ENCODE data around the gene ESRRG.

The ESRRG gene

GRCh38 chr1:216626394-216627067 lies 96.7 kb downstream of the ESRRG start:
- DNase-seq: no peak

DNA sequence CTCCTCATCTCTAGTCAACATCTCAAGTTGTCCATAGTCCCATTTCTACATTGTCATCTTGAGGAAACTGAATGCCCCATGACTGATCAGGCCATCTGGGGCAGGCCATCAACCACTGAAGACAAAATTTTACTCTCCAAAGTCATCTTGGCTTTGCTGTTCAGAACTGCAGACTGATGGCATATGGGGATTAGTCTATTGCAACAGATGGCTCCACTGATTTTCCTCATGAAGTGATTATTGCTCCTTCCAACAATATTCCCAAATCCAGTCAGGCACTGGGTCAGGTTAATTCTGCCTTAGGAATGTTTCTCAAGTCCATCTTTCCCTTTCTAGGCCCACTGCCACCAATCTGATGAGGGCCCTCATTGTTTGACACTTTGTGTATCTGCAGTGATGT lies 101.7 kb downstream of the ESRRG start:
- no peak for DNase-seq

DNA sequence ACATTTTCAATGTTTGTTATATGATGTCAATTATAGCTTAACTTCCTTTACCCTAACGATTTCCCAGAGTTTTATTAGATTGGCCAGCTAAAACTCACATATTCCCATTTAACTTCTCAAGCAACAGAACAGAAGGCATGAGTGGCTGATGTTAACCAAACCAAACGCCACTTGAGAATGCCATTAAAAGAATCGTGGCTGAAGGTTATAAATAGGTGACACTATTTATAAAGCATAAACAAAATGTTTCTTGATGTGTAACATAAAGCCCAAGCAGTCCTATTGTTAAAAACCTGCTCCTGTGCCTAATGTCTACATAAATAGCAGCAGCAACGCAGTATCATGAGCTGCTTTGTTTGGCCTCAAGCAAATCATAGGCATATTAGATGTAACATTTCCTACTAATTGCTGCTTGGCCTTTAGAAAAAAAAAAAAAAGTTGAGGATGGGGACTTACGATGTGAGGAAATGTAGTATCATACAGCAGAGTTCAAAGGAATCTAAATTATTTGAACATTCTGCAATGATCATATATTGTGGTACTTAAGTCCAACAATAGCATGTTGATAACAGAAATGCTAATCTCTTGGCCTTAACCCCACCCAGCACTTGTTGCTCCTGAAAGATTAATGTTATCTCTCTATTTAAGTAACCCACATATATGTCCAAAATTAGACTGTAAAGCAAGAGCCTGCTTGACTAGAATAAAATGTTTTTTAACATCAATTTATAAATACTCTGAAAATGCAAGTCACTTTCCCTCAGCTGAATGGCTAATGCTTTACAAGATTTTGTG lies 106.0 kb downstream of the ESRRG start:
- no peak for DNase-seq

DNA sequence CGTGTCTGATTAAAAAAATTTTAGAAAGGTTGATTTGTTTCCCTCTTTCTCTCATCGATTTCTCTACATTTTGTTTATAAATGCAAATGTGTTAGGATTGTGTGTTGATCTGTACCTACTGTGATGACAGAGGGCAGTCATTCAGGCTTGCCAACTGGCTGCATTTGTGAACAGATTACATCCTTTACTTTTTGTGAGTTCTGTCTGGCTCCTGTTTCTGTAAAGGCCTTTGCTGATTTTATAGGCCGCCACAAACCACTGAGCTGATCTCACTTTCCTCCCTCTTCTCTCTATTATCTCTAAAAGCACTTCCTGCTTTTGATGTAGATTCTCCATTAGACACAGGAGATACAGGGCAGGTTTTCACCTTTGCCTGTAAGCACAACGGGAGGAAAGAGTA lies 106.8 kb downstream of the ESRRG start:
- no peak for DNase-seq

GRCh38 chr1:216614011-216614934 lies 109.0 kb downstream of the ESRRG start:
- DNase-seq: no peak

- DNase-seq: no peak
Observed at GRCh38 chr1:216612291-216612690, 110.9 kb downstream of the ESRRG start.

DNA sequence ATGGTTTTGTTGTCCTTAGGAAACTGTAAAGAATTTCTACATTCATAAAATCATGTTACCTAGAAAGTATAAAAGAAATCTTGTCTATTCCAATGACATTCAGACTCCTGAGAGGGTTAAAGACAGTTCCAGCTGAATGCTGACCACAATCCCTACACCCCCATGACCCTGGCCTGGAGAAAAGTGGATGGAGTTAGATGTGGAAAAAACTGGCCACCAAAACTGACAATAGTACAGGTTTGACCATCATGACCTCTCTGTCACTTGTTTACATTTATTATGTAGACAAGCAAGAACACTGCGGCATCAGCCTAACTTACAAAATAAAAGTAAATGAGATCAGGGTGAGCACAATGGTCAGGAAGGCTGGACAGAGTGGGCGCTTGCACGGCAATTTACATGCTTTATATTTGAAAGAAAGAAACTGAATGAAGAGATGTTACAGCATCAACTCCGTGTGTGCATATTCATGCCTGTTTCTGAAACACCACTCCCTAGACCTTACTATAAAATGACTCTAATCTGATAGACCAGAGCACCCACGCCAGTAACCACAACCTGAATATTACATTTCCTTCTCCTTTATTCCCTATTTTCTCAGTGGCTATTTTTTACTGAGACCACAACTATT lies 116.0 kb downstream of the ESRRG start:
- no peak for DNase-seq

DNA sequence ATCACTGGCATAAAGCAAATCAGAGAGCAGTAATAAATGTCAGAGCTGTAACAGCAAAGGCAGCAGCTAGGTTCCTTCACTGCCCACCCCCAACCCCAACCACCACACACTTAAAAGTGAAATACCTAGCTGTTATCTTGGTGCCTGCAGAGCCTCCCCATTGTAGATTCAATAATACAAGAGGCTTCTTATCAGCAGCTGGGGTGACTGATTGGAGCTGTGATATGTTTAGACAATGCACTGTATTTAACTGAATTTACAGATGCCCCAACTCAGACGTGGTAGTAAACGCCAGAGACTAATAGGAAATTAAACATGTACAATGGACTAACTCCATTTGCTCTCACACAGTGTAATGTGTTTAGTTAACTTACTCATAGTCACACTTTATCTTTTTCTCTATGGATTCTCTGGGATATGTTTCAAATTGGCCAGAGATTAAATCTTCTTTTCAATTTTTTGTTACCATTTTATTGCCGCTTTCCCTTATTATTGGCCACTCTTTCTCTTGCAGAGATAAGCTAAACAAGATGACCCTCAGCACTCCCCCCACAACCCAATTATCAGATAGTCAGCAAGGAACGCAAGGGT lies 117.1 kb downstream of the ESRRG start:
- DNase-seq: no peak

- no peak for DNase-seq
Observed at GRCh38 chr1:216604771-216605170, 118.5 kb downstream of the ESRRG start.

DNA sequence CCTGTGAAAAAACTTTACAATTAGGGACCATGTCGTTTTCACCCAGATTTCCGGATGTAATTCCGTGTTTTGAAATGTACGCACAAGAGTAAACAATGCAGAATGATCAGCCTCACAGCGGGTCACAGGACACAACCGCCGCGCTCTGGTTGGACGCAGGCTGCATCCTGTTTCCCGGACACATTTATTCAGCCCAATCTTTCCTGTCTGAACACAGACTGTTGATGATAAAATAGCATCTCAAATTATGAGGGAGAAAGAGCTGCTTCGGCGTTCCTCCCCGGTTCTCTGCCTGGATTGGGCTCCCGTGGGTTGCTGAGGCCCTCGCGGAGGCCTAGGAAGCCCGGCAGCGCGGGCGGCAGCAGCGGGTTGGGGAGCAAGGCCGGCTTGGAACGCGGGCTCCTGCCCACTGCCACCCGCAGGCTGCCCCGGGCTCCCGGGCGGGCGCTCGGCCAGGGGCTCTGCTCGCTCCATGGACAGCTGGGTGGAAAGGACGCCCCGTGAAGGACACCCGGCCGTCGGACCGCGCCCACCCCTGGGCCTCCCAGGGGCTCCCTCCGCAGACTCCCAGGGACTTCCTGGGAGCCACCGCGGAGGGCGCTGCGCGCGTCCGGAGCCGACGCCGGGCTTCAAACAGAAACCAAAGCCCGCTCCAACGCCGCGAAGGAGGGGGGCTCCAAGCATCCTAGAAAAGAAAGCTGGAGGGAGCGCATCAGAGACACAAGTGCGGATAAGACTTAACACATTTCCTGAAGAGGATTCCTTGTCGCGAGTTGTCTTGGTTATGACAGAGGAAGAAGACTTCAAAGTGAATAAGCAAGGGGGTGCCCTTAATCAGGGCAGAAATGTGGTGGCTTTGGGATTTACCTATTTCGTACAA lies 122.3 kb downstream of the ESRRG start:
- DNase-seq: no peak

DNA sequence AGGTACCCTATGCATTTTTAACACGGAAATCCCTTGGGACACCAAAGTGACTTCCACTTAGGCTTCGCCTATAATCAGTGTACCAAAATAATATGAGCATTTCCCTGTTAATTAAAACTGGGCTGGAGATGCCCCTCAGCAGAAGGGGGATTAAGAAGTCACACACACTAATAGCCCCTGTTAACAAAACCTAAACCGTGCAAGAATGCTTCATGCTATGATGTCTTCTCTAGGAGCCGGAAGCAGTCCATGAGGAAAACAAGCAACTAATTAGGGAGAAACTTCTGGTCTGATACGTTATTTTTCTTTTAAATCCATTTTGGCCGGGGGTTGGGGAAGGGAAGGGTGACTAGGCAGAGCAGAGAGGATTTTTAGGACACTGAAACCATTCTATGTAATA lies 123.4 kb downstream of the ESRRG start:
- DNase-seq: no peak

DNA sequence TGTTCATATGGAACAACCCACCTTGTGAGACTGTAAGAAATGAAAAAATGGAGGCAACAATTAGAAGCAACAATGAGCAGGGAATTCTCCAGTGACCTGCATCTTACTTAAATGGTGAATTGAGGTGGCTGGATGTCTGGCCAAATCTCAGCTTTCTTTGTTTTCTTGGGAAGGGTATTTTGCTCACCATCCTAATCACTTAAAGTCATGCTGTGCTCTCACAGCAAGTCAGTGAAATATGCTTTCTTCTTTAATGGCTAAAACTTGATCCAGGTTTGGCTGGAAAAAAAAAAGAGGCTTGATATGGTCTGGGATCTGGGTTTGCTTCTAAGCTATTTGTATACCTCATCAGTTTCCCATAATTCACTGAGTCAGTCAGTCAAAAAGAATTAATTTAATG lies 124.8 kb downstream of the ESRRG start:
- DNase-seq: no peak

- peak; percentile 29 for DNase-seq
Observed at GRCh38 chr1:216596281-216596862, 126.9 kb downstream of the ESRRG start.

DNA sequence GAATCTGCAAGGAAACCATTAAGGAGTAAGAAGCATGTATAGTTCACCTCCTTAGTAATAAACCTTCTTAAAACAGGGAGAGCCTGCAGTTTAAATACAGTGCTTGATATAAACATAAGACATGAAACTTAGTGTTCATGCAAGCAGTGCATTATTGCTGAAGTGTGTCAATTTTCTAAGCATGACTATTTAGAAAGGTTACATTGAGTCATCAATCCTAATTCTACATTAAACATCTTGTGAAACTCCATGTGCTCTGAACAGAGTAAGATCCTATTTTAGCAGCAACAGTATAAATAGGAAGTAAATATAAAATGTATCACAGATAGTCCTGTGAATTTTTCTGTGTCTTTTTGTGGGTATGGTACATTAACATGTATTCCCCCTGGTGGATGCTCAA lies 135.5 kb downstream of the ESRRG start:
- DNase-seq: no peak

DNA sequence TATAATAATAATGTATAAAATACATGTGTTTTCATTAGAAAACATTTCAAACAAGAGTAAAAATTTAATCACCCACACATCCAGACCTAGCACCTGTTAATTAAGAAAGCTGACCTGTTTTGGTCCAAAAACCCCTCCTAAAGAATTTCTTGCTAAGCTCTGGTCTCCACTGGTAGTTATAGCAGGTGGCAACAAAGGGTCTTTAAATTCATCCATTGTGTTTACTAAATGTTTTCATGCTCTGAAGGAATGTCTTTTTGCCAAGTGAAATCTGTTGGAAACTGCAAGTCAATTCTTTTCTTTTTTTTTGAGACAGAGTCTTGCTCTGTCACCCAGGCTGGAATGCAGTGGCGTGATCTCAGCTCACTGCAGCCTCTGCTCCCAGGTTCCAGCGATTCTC lies 141.1 kb downstream of the ESRRG start:
- no peak for DNase-seq

- DNase-seq: no peak
Observed at GRCh38 chr1:216580538-216581057, 142.6 kb downstream of the ESRRG start.

DNA sequence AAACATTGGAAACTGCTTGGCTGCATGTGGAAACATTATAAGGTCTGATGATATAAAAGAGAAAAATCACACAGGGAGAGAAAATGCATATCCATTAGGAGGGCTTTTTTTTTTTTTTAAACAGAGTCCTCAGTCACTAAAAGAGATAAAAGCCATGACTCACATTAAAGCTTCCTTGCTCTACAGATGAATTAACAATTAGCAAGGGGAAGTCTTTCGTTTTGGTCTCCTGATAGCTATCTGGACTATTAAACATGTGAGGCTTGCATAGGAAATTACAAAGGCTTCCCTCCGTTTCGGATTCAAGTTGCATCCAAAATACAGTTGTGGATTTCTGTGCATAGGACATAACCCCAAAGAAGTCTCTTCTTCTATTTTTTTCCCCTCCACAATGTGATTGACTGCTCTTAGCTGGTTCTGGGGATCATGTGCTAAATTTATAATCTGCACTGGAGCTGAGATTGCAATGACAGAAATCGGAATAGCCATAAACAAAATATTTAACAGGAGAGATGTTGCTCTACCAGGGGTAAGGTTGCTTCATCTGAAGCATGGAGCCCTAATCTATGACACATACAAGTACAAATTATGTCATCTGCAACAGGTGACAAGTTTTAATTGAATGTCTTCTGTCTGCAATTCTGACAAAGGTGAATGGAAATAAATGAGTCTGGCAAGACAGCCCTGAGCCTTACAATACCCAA lies 146.8 kb downstream of the ESRRG start:
- no peak for DNase-seq

GRCh38 chr1:216566641-216567205 lies 156.5 kb downstream of the ESRRG start:
- DNase-seq: peak; percentile 18

GRCh38 chr1:216563087-216563486 lies 160.1 kb downstream of the ESRRG start:
- DNase-seq: no peak

DNA sequence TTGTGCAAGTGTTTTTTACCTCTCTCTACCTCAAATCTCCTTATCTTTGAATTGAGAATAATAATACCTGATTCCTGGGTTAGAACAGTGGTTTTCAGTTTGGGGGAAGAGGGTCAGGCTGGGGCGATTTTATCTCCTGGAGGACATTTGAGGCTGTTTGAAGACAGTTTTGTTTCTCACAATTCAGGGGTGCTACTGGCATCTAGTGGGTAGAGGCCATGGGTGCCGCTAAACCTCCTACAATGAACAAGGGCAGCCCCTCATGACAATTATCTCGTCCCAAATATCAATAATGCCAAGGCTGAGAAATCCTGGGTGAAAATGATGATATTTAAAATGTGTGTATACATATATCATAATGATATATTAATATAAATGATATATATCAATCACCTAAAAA lies 160.8 kb downstream of the ESRRG start:
- no peak for DNase-seq

Data from NCI-H446 treated with DMSO at 0.1 percent for 48 hours (cell line).